Breast epithelium (tissue), 4 donors: ENCODE measurements around the gene FOXA3. TPM values are rescaled to one million over a fixed set of nuclear protein-coding genes. Genes with fewer than 3 reads are reported as not detected.
A peak's percentile ranks its signal among the peaks of the same experiment; 100 is the strongest.
"Not testable (repeated sequence)": the region's sequence is repeated elsewhere in the genome, so short reads cannot be mapped to it uniquely, and the experiment has no call there.

Experiments used
- DNase-seq, 2 donors: peaks; one replicate each; pipeline ENCODE4 v3.0.0-alpha.2; 2019; ENCODE audit warnings: low spot score in 2 of 2
- H3K27ac ChIP-seq, 2 donors: fragments of 200-600 bp; sonication (generic) in 1 of 2; one replicate each; pipeline ENCODE4 v1.5.1; 2016 to 2019; ENCODE audit warnings: mild to moderate bottlenecking in 1 of 2
- H3K27me3 ChIP-seq, 2 donors: fragments of 200-600 bp; sonication (generic) in 1 of 2; one replicate each; pipeline versions ENCODE4 v1.5.1 to v1.6.0; 2017 to 2019; ENCODE audit warnings: control low read depth in 1 of 2, mild to moderate bottlenecking in 1 of 2
- H3K36me3 ChIP-seq: fragments of 200-600 bp; one replicate; pipeline ENCODE4 v1.5.1; 2019
- H3K4me1 ChIP-seq, 2 donors: fragments of 200-600 bp; sonication (generic); one replicate each; pipeline ENCODE4 v1.5.1; 2016 to 2019; ENCODE audit warnings: control low read depth in 1 of 2
- H3K4me3 ChIP-seq, 3 donors: fragments of 200-600 bp; sonication (generic); 1 replicate in 2 of 3; 2 replicates in 1 of 3; pipeline ENCODE4 v1.5.1; 2016 to 2019; ENCODE audit warnings: mild to moderate bottlenecking in 3 of 3, moderate library complexity in 2 of 3
- H3K9me3 ChIP-seq, 2 donors: fragments of 200-600 bp; sonication (generic) in 1 of 2; one replicate each; pipeline ENCODE4 v1.5.1; 2016 to 2019; ENCODE audit warnings: control low read depth in 1 of 2
- POLR2A ChIP-seq: fragments of 450-650 bp; IDR thresholded peaks from one replicate; pipeline ENCODE4 v1.6.1; 2016; ENCODE audit warnings: antibody characterized with exemption, mild to moderate bottlenecking, moderate library complexity
- POLR2AphosphoS5 ChIP-seq, 3 donors: sonication (generic); formaldehyde crosslinking; IDR thresholded peaks; one replicate each; pipeline ENCODE4 v1.6.1; 2017; ENCODE audit warnings: antibody characterized with exemption in 3 of 3
- intact Hi-C: fragments of 100-400 bp; cut with DNase I; formaldehyde crosslinking; loops from one replicate; pipeline ENCODE4 v1.15.1; 2023; ENCODE audit warnings: low total_unique reads
- total RNA-seq, 3 donors: library from RNA; depleted of rRNA; stranded (reverse); fragments of >200 nt; gene quantifications; one replicate each; pipeline ENCODE4 v1.1.0, GENCODE V29; 2016
- TF ChIP-seq, protein P1 (sequence below), 3 donors: fragments of 450-650 bp; IDR thresholded peaks; one replicate each; pipeline ENCODE4 v1.5.1; 2016 to 2017; ENCODE audit warnings: antibody characterized with exemption in 3 of 3, mild to moderate bottlenecking in 3 of 3, moderate library complexity in 3 of 3

Gene FOXA3
- total RNA-seq, 3 donors from 2014 or later, result 0.33 TPM; not detected in 2

DNA sequence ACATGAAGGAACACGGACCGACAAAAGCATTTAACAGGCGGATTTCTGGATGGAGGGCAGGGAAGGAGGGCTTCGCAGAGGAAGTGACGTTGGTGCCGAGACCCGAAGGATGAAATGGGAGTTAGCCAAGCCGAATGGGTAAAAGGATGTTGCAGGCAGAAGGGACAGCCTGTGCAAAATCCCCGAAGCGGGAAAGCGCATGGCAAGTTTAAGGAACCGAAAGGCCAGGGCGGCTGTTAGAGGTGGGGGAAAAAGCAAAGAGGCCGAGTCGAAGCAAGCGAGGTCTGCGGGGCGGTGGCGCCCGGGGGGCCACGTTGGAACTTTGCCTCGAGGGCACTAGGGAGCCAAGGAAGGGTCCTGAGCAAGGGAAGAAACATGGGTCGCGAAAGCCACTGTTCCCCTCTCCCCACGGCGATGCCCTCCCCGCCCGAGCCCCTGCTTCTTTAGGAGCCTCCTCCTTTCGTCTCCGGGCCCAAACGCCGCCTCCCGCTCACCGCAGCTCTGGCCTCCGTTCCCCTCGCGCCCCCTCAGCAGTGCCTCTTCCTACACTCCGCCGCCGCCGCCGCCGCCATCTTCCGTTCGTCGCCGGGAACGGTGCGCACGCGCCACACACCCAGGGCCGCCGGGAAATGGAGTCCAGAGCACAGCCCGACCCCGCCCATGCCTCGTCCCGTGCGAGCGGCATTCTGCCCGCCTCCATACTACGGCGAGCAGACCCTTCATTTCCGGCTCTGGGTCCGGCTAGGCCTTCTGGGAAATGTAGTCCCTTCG lies 1.4 kb upstream of the FOXA3 start, which contains the start of gene SYMPK:
Gene SYMPK (minus strand): TSS at position 584 of the 771 bp plus-strand sequence. CDS start 8,652 bp downstream, outside the sequence.
- peak within 1 kb of the TSS; percentile 88 to 92 for H3K27ac ChIP-seq
- intact Hi-C loops, result loop anchor here (5.0 kb wide), 1 partner anchor 1250 kb away; the partner anchor contains the start of gene ZC3H4
- peaks cover 0 to 6% of the 10 kb centered on the region in 2 donors for H3K27me3 ChIP-seq
- no peaks in the 10 kb centered on the region for H3K4me1 ChIP-seq
- DNase-seq, result peak; percentile 99
- H3K4me3 ChIP-seq, result peak within 1 kb of the TSS; percentile 67 to 94 (median 87)
- no peaks in the 10 kb centered on the region for H3K9me3 ChIP-seq
- TF ChIP-seq POLR2AphosphoS5 (IDR thresholded peaks at IDR 0.05) (peak; percentile 58 to 90 (median 87)), POLR2A (peak; percentile 76)
- TF ChIP-seq, protein P1, sequence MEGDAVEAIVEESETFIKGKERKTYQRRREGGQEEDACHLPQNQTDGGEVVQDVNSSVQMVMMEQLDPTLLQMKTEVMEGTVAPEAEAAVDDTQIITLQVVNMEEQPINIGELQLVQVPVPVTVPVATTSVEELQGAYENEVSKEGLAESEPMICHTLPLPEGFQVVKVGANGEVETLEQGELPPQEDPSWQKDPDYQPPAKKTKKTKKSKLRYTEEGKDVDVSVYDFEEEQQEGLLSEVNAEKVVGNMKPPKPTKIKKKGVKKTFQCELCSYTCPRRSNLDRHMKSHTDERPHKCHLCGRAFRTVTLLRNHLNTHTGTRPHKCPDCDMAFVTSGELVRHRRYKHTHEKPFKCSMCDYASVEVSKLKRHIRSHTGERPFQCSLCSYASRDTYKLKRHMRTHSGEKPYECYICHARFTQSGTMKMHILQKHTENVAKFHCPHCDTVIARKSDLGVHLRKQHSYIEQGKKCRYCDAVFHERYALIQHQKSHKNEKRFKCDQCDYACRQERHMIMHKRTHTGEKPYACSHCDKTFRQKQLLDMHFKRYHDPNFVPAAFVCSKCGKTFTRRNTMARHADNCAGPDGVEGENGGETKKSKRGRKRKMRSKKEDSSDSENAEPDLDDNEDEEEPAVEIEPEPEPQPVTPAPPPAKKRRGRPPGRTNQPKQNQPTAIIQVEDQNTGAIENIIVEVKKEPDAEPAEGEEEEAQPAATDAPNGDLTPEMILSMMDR (IDR thresholded peaks at IDR 0.05), result no peak
- H3K36me3 ChIP-seq, result no peaks in the 10 kb centered on the region

DNA sequence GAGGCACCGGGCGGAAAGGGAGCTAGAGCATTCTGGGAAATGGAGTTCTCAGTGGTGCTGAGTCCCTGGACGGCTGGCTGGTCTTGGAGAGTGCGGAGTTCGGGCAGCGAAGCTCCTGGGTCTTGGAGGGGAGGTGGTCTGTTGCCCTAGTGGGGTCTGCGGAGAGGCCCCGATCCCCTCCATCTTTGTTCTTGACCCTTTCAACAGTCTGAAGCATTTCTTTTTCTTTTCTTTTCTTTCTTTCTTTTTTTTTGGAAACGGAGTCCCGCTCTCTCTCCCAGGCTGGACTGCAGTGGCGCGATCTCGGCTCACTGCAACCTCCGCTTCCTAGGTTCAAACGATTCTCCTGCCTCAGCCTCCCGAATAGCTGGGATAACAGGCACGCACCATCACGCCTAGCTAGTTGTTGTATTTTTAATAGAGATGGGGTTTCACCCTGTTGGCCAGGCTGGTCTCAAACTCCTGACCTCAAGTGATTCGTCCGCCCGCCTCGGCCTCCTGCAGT lies 739 bp upstream of the FOXA3 start:
- Histone ChIP-seq H3K4me1 (no peaks in the 10 kb centered on the region), H3K9me3 (no peaks in the 10 kb centered on the region), H3K27me3 (peaks cover 0 to 6% of the 10 kb centered on the region in 2 donors), H3K4me3 (peak overlapping the region; percentile 67 to 94 (median 87)), H3K27ac (peak overlapping the region in 1 of 2 donors; percentile 88), H3K36me3 (no peaks in the 10 kb centered on the region)
- no peak for TF ChIP-seq POLR2A
- TF ChIP-seq POLR2AphosphoS5 (IDR thresholded peaks at IDR 0.05), result peak in 1 of 3 donors; percentile 3
- no peak for DNase-seq
- intact Hi-C loops, result loop anchor here (5.0 kb wide), 1 partner anchor 1249 kb away; the partner anchor contains the start of gene ZC3H4

DNA sequence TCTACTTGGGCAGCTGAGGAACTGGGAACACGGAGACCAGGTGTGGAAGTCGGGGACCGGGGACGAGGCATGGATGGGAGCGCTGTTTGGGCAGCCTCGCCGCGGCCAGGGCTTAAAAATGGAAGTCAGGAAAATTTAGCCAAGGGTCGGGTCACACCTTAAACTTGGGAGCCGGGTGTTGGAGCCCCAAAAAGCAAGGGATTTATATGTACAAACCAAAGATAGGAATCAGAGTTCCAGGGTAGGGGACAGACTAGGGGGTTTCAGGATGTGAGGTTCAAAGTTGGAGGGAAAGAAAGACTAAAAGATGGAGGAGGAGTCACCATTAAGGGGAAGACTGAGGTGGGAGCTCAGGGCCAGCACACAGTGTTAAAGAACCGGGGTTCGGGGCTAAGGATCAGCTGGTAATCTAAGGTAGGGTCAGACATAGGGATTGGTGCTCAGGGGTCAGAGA lies 530 bp downstream of the FOXA3 start:
- H3K4me1 ChIP-seq, result no peaks in the 10 kb centered on the region
- DNase-seq, result no peak
- TF ChIP-seq, protein P1 (IDR thresholded peaks at IDR 0.05), result no peak
- TF ChIP-seq POLR2A (no peak), POLR2AphosphoS5 (IDR thresholded peaks at IDR 0.05) (no peak)
- intact Hi-C loops, result loop anchor here (5.0 kb wide), 1 partner anchor 1248 kb away; the partner anchor contains the start of gene ZC3H4
- peaks cover 0 to 6% of the 10 kb centered on the region in 2 donors for H3K27me3 ChIP-seq
- peak overlapping the region in 2 of 3 donors; percentile 87 to 94 for H3K4me3 ChIP-seq
- H3K9me3 ChIP-seq, result no peaks in the 10 kb centered on the region
- H3K36me3 ChIP-seq, result no peaks in the 10 kb centered on the region
- no peak overlapping the region for H3K27ac ChIP-seq

DNA sequence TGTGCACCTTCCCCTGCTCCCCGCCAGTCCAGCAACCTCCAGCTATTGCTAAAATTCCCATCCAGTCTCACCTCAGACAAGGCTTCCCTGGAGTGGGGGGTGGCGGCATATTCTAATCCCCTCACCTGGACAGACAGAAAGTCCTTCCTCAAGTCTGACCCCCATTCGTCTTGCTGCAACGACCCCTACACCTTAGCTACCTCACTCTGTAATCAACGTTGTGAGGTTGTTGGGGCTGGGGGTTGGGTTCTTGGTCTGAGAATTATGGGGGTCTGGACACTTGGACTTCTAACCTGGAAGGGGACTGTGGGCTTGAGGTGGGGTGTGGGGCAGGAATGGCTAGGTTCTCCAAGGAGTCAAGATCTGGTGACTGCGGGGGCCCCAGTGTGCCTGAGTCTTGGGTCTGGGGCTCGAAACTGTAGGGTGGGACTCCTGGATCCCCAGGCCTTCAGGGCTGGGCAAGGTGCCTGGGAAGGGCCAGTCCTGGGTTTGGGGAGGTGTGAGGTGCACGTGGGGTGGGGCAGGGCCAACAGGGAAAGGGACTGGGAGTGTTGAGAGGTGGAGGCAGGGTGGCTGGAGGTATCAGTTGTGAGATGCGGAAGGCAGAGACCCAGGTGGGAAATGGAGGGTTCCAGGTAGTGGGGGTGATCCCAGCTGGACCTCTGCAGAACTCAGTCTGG lies 1.3 kb downstream of the FOXA3 start:
- TF ChIP-seq, protein P1 (IDR thresholded peaks at IDR 0.05), result no peak
- no peak for TF ChIP-seq POLR2AphosphoS5 (IDR thresholded peaks at IDR 0.05)
- no peak for TF ChIP-seq POLR2A
- intact Hi-C loops, result no loop called here
- no peaks in the 10 kb centered on the region for H3K36me3 ChIP-seq
- no peaks in the 10 kb centered on the region for H3K9me3 ChIP-seq
- no peaks in the 10 kb centered on the region for H3K4me1 ChIP-seq
- H3K4me3 ChIP-seq, result no peak overlapping the region
- H3K27me3 ChIP-seq, result peaks cover 0 to 6% of the 10 kb centered on the region in 2 donors
- DNase-seq, result no peak
- H3K27ac ChIP-seq, result no peak overlapping the region

DNA sequence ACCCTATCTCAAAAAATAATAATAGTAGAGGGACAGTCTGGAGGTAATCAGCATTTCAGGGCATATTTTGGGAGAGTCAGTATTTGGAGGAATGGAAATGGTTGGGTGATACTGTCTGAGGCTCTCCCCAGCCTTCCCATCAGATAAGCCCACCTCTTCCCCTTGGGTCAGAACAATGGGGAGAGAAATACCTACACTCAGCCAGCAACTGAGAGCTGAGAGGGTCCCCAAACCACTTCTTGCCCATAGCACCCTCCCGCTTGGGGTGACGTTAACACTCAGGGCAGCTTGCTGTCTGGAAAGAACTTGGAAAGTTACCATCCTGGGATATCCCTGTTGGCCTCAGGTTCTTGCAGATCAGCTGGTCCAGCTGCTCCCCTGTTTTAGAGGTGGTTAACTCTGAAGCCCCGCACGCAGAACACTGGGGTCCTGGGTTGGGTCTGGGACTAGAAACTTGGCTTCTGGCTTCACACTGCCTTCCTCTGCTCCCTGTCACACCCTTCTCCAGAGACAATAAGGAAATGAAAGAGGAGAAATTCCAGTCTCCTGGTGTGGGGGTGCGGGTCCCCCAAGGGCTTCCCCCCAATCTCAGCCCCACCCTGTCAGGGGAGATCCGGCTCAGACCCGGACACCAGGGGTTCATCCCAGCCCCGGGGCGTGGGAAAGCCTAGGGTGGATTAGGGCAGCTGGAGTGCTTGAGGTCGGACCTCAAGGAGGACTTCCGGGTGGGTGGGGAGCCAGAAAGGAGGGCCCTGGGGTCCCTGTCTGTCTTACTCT lies 2.5 kb downstream of the FOXA3 start:
- intact Hi-C loops, result no loop called here
- Histone ChIP-seq H3K9me3 (no peaks in the 10 kb centered on the region), H3K4me3 (no peak overlapping the region), H3K27me3 (peaks cover 0 to 6% of the 10 kb centered on the region in 2 donors), H3K36me3 (no peaks in the 10 kb centered on the region), H3K27ac (no peak overlapping the region), H3K4me1 (no peaks in the 10 kb centered on the region)
- no peak for DNase-seq
- TF ChIP-seq, protein P1 (IDR thresholded peaks at IDR 0.05), result no peak
- TF ChIP-seq POLR2AphosphoS5 (IDR thresholded peaks at IDR 0.05), result no peak
- TF ChIP-seq POLR2A, result no peak

DNA sequence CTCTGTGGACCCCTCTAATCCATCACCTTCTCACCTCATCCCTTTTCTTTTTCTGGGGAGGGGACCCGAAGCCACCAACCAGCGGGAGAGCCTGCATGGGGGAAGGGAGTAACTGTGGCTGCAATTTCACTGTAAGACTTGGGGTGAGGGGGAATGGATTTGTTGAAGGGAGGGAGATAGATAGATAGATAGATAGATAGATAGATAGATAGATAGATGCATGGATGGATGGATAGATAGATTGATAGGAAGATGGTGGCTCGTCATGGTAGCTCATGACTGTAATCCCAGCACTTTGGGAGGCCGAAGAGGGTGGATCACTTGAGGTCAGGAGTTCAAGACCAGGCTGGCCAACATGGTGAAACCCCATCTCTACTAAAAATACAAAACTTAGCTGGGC lies 3.1 kb downstream of the FOXA3 start:
- DNase-seq, H3K4me1 ChIP-seq, H3K9me3 ChIP-seq, H3K36me3 ChIP-seq, H3K4me3 ChIP-seq, intact Hi-C loops, H3K27me3 ChIP-seq, H3K27ac ChIP-seq: not testable (repeated sequence)
